ENCODE results near the gene C10orf105. TPM values are rescaled to one million over a fixed set of nuclear protein-coding genes. Genes with fewer than 3 reads are reported as not detected.

Gene C10orf105
- total RNA-seq, 4 donors from 2014 or later: 0.07 to 1.2 TPM; not detected in 2

GRCh38 chr10:71710519-71710918 lies 9.1 kb downstream of the C10orf105 start:
- no peak overlapping the region for H3K27ac ChIP-seq
- no peaks in the 10 kb centered on the region for H3K36me3 ChIP-seq
- no peaks in the 10 kb centered on the region for H3K27me3 ChIP-seq
- peaks cover 14 to 31% of the 10 kb centered on the region in 2 donors for H3K4me1 ChIP-seq
- TF ChIP-seq POLR2A (IDR thresholded peaks at IDR 0.05) (no peak), CTCF (IDR thresholded peaks at IDR 0.05) (no peak)
- H3K4me3 ChIP-seq: no peak overlapping the region
- intact Hi-C loops (cut with DNase I; ENCODE audit: low total_unique reads): no loop called here
- no peaks in the 10 kb centered on the region for H3K9me3 ChIP-seq
- DNase-seq: no peak

- intact Hi-C loops (cut with DNase I; ENCODE audit: low total_unique reads): loop anchor here (5.0 to 10.0 kb wide), 2 partner anchors 63 to 314 kb away; partner anchors contain the start of genes CDH23 and VSIR
- peaks cover 8 to 18% of the 10 kb centered on the region in 2 donors for H3K4me1 ChIP-seq
- no peak for TF ChIP-seq CTCF (IDR thresholded peaks at IDR 0.05)
- no peak for TF ChIP-seq POLR2A (IDR thresholded peaks at IDR 0.05)
- H3K9me3 ChIP-seq: no peaks in the 10 kb centered on the region
- H3K36me3 ChIP-seq: no peaks in the 10 kb centered on the region
- DNase-seq: no peak
- no peaks in the 10 kb centered on the region for H3K27me3 ChIP-seq
- no peak overlapping the region for H3K27ac ChIP-seq
- no peak overlapping the region for H3K4me3 ChIP-seq
Measured at GRCh38 chr10:71708897-71709882, 10.4 kb downstream of the C10orf105 start.

- Histone ChIP-seq H3K4me1 (peaks cover 0 to 9% of the 10 kb centered on the region in 2 donors), H3K27me3 (no peaks in the 10 kb centered on the region), H3K27ac (no peak overlapping the region), H3K9me3 (no peaks in the 10 kb centered on the region), H3K4me3 (no peak overlapping the region), H3K36me3 (no peaks in the 10 kb centered on the region)
- intact Hi-C loops (cut with DNase I; ENCODE audit: low total_unique reads): loop anchor here (5.0 to 10.0 kb wide), 2 partner anchors 64 to 314 kb away; partner anchors contain the start of genes CDH23 and VSIR
- no peak for TF ChIP-seq POLR2A (IDR thresholded peaks at IDR 0.05)
- peak; percentile 60 to 81 (median 74) for TF ChIP-seq CTCF (IDR thresholded peaks at IDR 0.05)
- DNase-seq: peak in 1 of 2 donors; percentile 50
Measured at GRCh38 chr10:71708301-71708703, 11.3 kb downstream of the C10orf105 start.

- intact Hi-C loops (cut with DNase I; ENCODE audit: low total_unique reads): loop anchor here (5.0 to 10.0 kb wide), 2 partner anchors 65 to 313 kb away; partner anchors contain the start of genes CDH23 and VSIR
- Histone ChIP-seq H3K36me3 (no peaks in the 10 kb centered on the region), H3K27ac (no peak overlapping the region), H3K4me1 (peaks cover 0 to under 1% of the 10 kb centered on the region in 2 donors), H3K9me3 (no peaks in the 10 kb centered on the region), H3K27me3 (no peaks in the 10 kb centered on the region), H3K4me3 (no peak overlapping the region)
- DNase-seq: no peak
- TF ChIP-seq POLR2A (IDR thresholded peaks at IDR 0.05): no peak
- no peak for TF ChIP-seq CTCF (IDR thresholded peaks at IDR 0.05)
Measured at GRCh38 chr10:71707240-71707789, 12.3 kb downstream of the C10orf105 start.

All from uterus (tissue), 4 donors.